Mesenchymal stem cell (in vitro differentiated cells and primary cell): ENCODE measurements around the gene NIPAL1.

Source experiments
- DNase-seq: peaks from one replicate; pipeline ENCODE4 v3.0.0-alpha.2; 2013
- H2AFZ ChIP-seq: one replicate; pipeline ENCODE4 v1.6.1; 2013; ENCODE audit warnings: low read depth, mild to moderate bottlenecking, control low read depth, inconsistent platforms, low read length, moderate library complexity
- H2AK5ac ChIP-seq: 2 replicates; pipeline ENCODE4 v1.6.1; 2013; ENCODE audit warnings: low read length, moderate library complexity, mild to moderate bottlenecking, inconsistent platforms; ENCODE audit not compliant: severe bottlenecking
- H2BK120ac ChIP-seq: one replicate; pipeline ENCODE4 v1.6.1; 2013; ENCODE audit warnings: low read depth, mild to moderate bottlenecking, inconsistent platforms, low read length, moderate library complexity
- H2BK12ac ChIP-seq, 2 experiments: one replicate each; pipeline ENCODE4 v1.6.1; 2013; ENCODE audit warnings: inconsistent platforms in 2 of 2, low read length in 2 of 2, mild to moderate bottlenecking in 2 of 2, moderate library complexity in 2 of 2, control low read depth in 1 of 2
- H2BK15ac ChIP-seq: one replicate; pipeline ENCODE4 v1.6.1; 2013; ENCODE audit warnings: mild to moderate bottlenecking, low read depth, inconsistent platforms; ENCODE audit not compliant: poor library complexity, severe bottlenecking
- H2BK5ac ChIP-seq: 2 replicates; pipeline ENCODE4 v1.6.1; 2013; ENCODE audit warnings: low read depth, mild to moderate bottlenecking, low read length, control low read depth, inconsistent platforms; ENCODE audit not compliant: poor library complexity, severe bottlenecking
- H3K14ac ChIP-seq, 2 experiments: one replicate each; pipeline ENCODE4 v1.6.1; 2013; ENCODE audit warnings: inconsistent platforms in 2 of 2, low read length in 2 of 2, control low read depth in 1 of 2, mild to moderate bottlenecking in 1 of 2, moderate library complexity in 1 of 2
- H3K18ac ChIP-seq, 2 experiments: one replicate each; pipeline ENCODE4 v1.6.1; 2013; ENCODE audit warnings: inconsistent platforms in 2 of 2, low read length in 2 of 2, control low read depth in 1 of 2, low read depth in 1 of 2, mild to moderate bottlenecking in 1 of 2
- H3K23ac ChIP-seq, 2 experiments: one replicate each; pipeline ENCODE4 v1.6.1; 2013; ENCODE audit warnings: inconsistent platforms in 2 of 2, low read length in 2 of 2, mild to moderate bottlenecking in 2 of 2, moderate library complexity in 2 of 2, control low read depth in 1 of 2
- H3K27ac ChIP-seq: 2 replicates; pipeline ENCODE4 v1.5.1; 2013; ENCODE audit warnings: mild to moderate bottlenecking, moderate library complexity, low read length, control low read depth, inconsistent platforms; ENCODE audit not compliant: poor library complexity, severe bottlenecking
- H3K27me3 ChIP-seq, 2 experiments: 2 replicates each; pipeline versions ENCODE4 v1.6.1 to v1.7.0; 2013; ENCODE audit warnings: low read length in 2 of 2, mild to moderate bottlenecking in 2 of 2, moderate library complexity in 2 of 2, control low read depth in 1 of 2, inconsistent platforms in 1 of 2; ENCODE audit not compliant: control insufficient read depth in 1 of 2, insufficient read depth in 1 of 2
- H3K36me3 ChIP-seq, 2 experiments: 2 replicates each; pipeline versions ENCODE4 v1.6.1 to v1.7.0; 2013; ENCODE audit warnings: low read length in 2 of 2, control low read depth in 1 of 2, inconsistent platforms in 1 of 2, low read depth in 1 of 2, mild to moderate bottlenecking in 1 of 2; ENCODE audit not compliant: insufficient read depth in 2 of 2, control insufficient read depth in 1 of 2
- H3K4ac ChIP-seq, 2 experiments: one replicate each; pipeline ENCODE4 v1.6.1; 2013; ENCODE audit warnings: inconsistent platforms in 2 of 2, low read length in 2 of 2, mild to moderate bottlenecking in 2 of 2, moderate library complexity in 2 of 2, control low read depth in 1 of 2, low read depth in 1 of 2
- H3K4me1 ChIP-seq: 2 replicates; pipeline ENCODE4 v1.6.1; 2013; ENCODE audit warnings: low read depth, low read length, control low read depth; ENCODE audit not compliant: control insufficient read depth, insufficient read depth
- H3K4me2 ChIP-seq: 2 replicates; pipeline ENCODE4 v1.6.1; 2013; ENCODE audit warnings: low read length, mild to moderate bottlenecking, inconsistent platforms; ENCODE audit not compliant: poor library complexity, severe bottlenecking
- H3K4me3 ChIP-seq, 2 experiments: 2 replicates each; pipeline versions ENCODE4 v1.5.1 to v1.7.0; 2013; ENCODE audit warnings: low read length in 2 of 2, mild to moderate bottlenecking in 2 of 2, control low read depth in 1 of 2, low read depth in 1 of 2; ENCODE audit not compliant: insufficient read depth in 1 of 2
- H3K79me1 ChIP-seq: replicated peaks from 2 replicates; pipeline ENCODE4 v1.6.1; 2013; ENCODE audit warnings: mild to moderate bottlenecking, control low read depth, low read length, inconsistent platforms; ENCODE audit not compliant: poor library complexity, severe bottlenecking
- H3K9ac ChIP-seq: 2 replicates; pipeline ENCODE4 v1.7.0; 2013; ENCODE audit warnings: mild to moderate bottlenecking, low read length, moderate library complexity
- H3K9me3 ChIP-seq: 2 replicates; pipeline ENCODE4 v1.7.0; 2013; ENCODE audit warnings: mild to moderate bottlenecking, low read length; ENCODE audit not compliant: control insufficient read depth
- H4K8ac ChIP-seq: one replicate; pipeline ENCODE4 v1.6.1; 2013; ENCODE audit warnings: inconsistent platforms, mild to moderate bottlenecking, low read length, moderate library complexity
- H4K91ac ChIP-seq: one replicate; pipeline ENCODE4 v1.6.1; 2013; ENCODE audit warnings: mild to moderate bottlenecking, low read length, inconsistent platforms
- WGBS: methylation state at CpG from one replicate; pipeline ENCODE4 v1.1.7; 2013; ENCODE audit warnings: mixed read lengths; 5-methylcytosine and 5-hydroxymethylcytosine counted together

The NIPAL1 gene

DNA sequence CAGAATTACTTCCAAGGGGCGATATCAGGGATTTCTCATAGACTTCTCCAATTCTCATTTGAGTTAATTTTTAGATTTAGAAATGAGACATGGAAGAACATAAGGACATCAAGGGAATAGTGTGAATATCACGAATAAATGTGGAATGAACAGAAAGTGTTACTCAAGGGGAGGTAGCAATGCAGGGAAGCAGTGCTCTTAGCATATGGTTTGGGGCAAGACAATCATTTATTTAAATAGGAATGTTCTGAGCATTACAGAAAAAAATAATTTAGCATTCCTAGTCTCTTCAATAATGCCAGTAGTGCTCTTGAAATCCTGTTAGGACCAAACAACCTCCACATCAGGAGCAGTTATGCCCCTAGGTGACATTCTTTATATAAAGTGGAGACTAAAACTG is 61.9 kb downstream of the NIPAL1 start:
- Histone ChIP-seq H3K9me3 (no peaks in the 10 kb centered on the region), H3K14ac (no peak overlapping the region)

GRCh38 chr4:48078862-48079655 is 62.5 kb downstream of the NIPAL1 start:
- Histone ChIP-seq H3K14ac (no peak overlapping the region), H3K4me2 (no peak overlapping the region), H3K4me1 (no peaks in the 10 kb centered on the region), H3K4ac (no peak overlapping the region), H3K23ac (no peak overlapping the region), H3K27me3 (peaks cover 0 to 7% of the 10 kb centered on the region in 2 experiments), H3K18ac (peak overlapping the region; percentile 19 to 72), H3K4me3 (no peak overlapping the region), H2BK15ac (no peak overlapping the region), H4K8ac (no peak overlapping the region), H3K27ac (no peak overlapping the region), H3K36me3 (no peaks in the 10 kb centered on the region), H3K79me1 (no peaks in the 10 kb centered on the region), H2AFZ (no peak overlapping the region), H4K91ac (peak overlapping the region; percentile 30), H2BK5ac (no peak overlapping the region), H3K9ac (no peak overlapping the region), H3K9me3 (no peaks in the 10 kb centered on the region), H2BK120ac (peak overlapping the region; percentile 57), H2AK5ac (no peak overlapping the region), H2BK12ac (peak overlapping the region in 1 of 2 experiments; percentile 1)
- 91% methylated on average over 3 of the region's 5 CpGs for WGBS
- DNase-seq: no peak

More for the DNA sequence above, 61.9 kb downstream of the NIPAL1 start:
- 50% methylated on average over 2 of the region's 2 CpGs for WGBS
- Histone ChIP-seq H3K4me2 (no peak overlapping the region), H2BK120ac (no peak overlapping the region), H4K8ac (no peak overlapping the region), H2AK5ac (no peak overlapping the region), H3K36me3 (no peaks in the 10 kb centered on the region), H3K27me3 (peaks cover 0 to 3% of the 10 kb centered on the region in 2 experiments), H3K18ac (no peak overlapping the region), H2BK12ac (no peak overlapping the region), H3K4me3 (no peak overlapping the region), H2BK5ac (no peak overlapping the region), H2BK15ac (no peak overlapping the region), H3K27ac (no peak overlapping the region), H3K4me1 (no peaks in the 10 kb centered on the region), H3K4ac (no peak overlapping the region), H4K91ac (no peak overlapping the region), H3K9ac (no peak overlapping the region), H3K23ac (no peak overlapping the region), H2AFZ (no peak overlapping the region), H3K79me1 (no peaks in the 10 kb centered on the region)
- DNase-seq: no peak

- Histone ChIP-seq H2BK5ac (no peak overlapping the region), H4K91ac (no peak overlapping the region), H3K9me3 (no peaks in the 10 kb centered on the region), H3K9ac (no peak overlapping the region), H3K4ac (no peak overlapping the region), H3K27ac (peak overlapping the region; percentile 36), H2BK15ac (no peak overlapping the region), H3K79me1 (no peaks in the 10 kb centered on the region), H2AK5ac (no peak overlapping the region), H3K27me3 (peaks cover 0 to 10% of the 10 kb centered on the region in 2 experiments), H3K4me2 (peak overlapping the region; percentile 23), H3K4me3 (no peak overlapping the region), H4K8ac (no peak overlapping the region), H3K18ac (no peak overlapping the region), H3K14ac (no peak overlapping the region), H2AFZ (no peak overlapping the region), H2BK12ac (no peak overlapping the region), H3K4me1 (no peaks in the 10 kb centered on the region), H3K23ac (no peak overlapping the region), H3K36me3 (no peaks in the 10 kb centered on the region), H2BK120ac (no peak overlapping the region)
- DNase-seq: peak; percentile 82
- WGBS: 14% methylated on average over 3 of the region's 3 CpGs
These were observed 63.4 kb downstream of the NIPAL1 start for GRCh38 chr4:48079972-48080391.

GRCh38 chr4:48081196-48081595 is 64.6 kb downstream of the NIPAL1 start:
- H2BK15ac ChIP-seq: no peak overlapping the region
- peaks cover 0 to 10% of the 10 kb centered on the region in 2 experiments for H3K27me3 ChIP-seq
- no peak overlapping the region for H4K91ac ChIP-seq
- H3K4me1 ChIP-seq: no peaks in the 10 kb centered on the region
- DNase-seq: peak; percentile 9
- no peak overlapping the region for H3K14ac ChIP-seq
- no peak overlapping the region for H3K27ac ChIP-seq
- no peak overlapping the region for H3K9ac ChIP-seq
- no peak overlapping the region for H2AFZ ChIP-seq
- H3K36me3 ChIP-seq: no peaks in the 10 kb centered on the region
- no peak overlapping the region for H2BK120ac ChIP-seq
- H3K4me3 ChIP-seq: no peak overlapping the region
- H3K4me2 ChIP-seq: no peak overlapping the region
- 50% methylated on average over 1 of the region's 1 CpG for WGBS
- no peak overlapping the region for H2BK5ac ChIP-seq
- no peaks in the 10 kb centered on the region for H3K9me3 ChIP-seq
- H4K8ac ChIP-seq: no peak overlapping the region
- no peaks in the 10 kb centered on the region for H3K79me1 ChIP-seq
- H2BK12ac ChIP-seq: no peak overlapping the region
- no peak overlapping the region for H3K4ac ChIP-seq
- no peak overlapping the region for H3K18ac ChIP-seq
- no peak overlapping the region for H2AK5ac ChIP-seq
- no peak overlapping the region for H3K23ac ChIP-seq
